OCI-LY1 (cell line): ENCODE data around the gene LCN15.
A peak's percentile ranks its signal among the peaks of the same experiment; 100 is the strongest.

ENCODE experiments used
- H2AFZ ChIP-seq: fragments of 200-600 bp; sonication (generic), shearing (Covaris generic); 2 replicates; pipeline ENCODE4 v1.6.0; 2014; ENCODE audit warnings: antibody characterized with exemption, mild to moderate bottlenecking, low read length
- H3F3A ChIP-seq: fragments of 200-600 bp; sonication (generic), shearing (Covaris generic); 2 replicates; pipeline ENCODE4 v1.6.0; 2014; ENCODE audit warnings: mild to moderate bottlenecking, antibody characterized with exemption, low read length, moderate library complexity; ENCODE audit not compliant: insufficient read depth
- H3K27ac ChIP-seq: fragments of 200-600 bp; sonication (generic); 2 replicates; pipeline ENCODE4 v1.5.1; 2014; ENCODE audit warnings: low read length, mixed run types, mild to moderate bottlenecking, low read depth; ENCODE audit not compliant: poor library complexity, severe bottlenecking
- H3K27me3 ChIP-seq: fragments of 200-600 bp; sonication (generic); 2 replicates; pipeline ENCODE4 v1.6.0; 2014; ENCODE audit warnings: antibody characterized with exemption, mild to moderate bottlenecking, low read length, moderate library complexity; ENCODE audit not compliant: insufficient read depth
- H3K36me3 ChIP-seq: fragments of 200-600 bp; sonication (generic); 2 replicates; pipeline ENCODE4 v1.6.1; 2014; ENCODE audit warnings: mild to moderate bottlenecking, antibody characterized with exemption, low read length, moderate library complexity, mixed read lengths; ENCODE audit not compliant: insufficient read depth
- H3K4me1 ChIP-seq: fragments of 200-600 bp; sonication (generic); 2 replicates; pipeline ENCODE4 v1.5.1; 2014; ENCODE audit warnings: mild to moderate bottlenecking, low read length, moderate library complexity; ENCODE audit not compliant: insufficient read depth, severe bottlenecking
- H3K4me2 ChIP-seq: fragments of 200-600 bp; sonication (generic), shearing (Covaris generic); 2 replicates; pipeline ENCODE4 v1.6.1; 2014; ENCODE audit warnings: low read length
- H3K4me3 ChIP-seq: fragments of 200-600 bp; sonication (generic); 2 replicates; pipeline ENCODE4 v1.5.1; 2014; ENCODE audit warnings: low read length, low read depth, mild to moderate bottlenecking, mixed read lengths; ENCODE audit not compliant: poor library complexity, severe bottlenecking
- H3K79me2 ChIP-seq: fragments of 200-600 bp; shearing (Covaris generic); 2 replicates; pipeline ENCODE4 v1.6.1; 2016; ENCODE audit warnings: mixed run types, low read length, mixed read lengths; ENCODE audit not compliant: insufficient read depth
- H3K9ac ChIP-seq: fragments of 200-600 bp; sonication (generic), shearing (Covaris generic); 2 replicates; pipeline ENCODE4 v1.6.1; 2014; ENCODE audit warnings: mild to moderate bottlenecking, low read length, mixed read lengths
- H3K9me2 ChIP-seq: fragments of 200-600 bp; sonication (generic), shearing (Covaris generic); 2 replicates; pipeline ENCODE4 v1.6.1; 2014; ENCODE audit warnings: low read depth, mild to moderate bottlenecking, low read length, mixed read lengths
- H3K9me3 ChIP-seq: fragments of 200-600 bp; shearing (Covaris generic); 2 replicates; pipeline ENCODE4 v1.6.1; 2014; ENCODE audit warnings: low read length, mixed read lengths
- H4K20me1 ChIP-seq: fragments of 200-600 bp; sonication (generic), shearing (Covaris generic); 2 replicates; pipeline ENCODE4 v1.6.0; 2016; ENCODE audit warnings: mild to moderate bottlenecking, low read length; ENCODE audit not compliant: insufficient read depth
- EZH2 ChIP-seq: fragments of 200-600 bp; sonication (generic), shearing (Covaris generic); IDR thresholded peaks from 2 replicates; pipeline ENCODE4 v1.8.0; 2017; ENCODE audit warnings: borderline replicate concordance, mixed run types, mild to moderate bottlenecking, antibody characterized with exemption, low read length, moderate library complexity, mixed read lengths
- TF ChIP-seq, protein P1 (sequence below): fragments of 200-600 bp; sonication (generic), shearing (Covaris generic); IDR thresholded peaks from 2 replicates; pipeline ENCODE4 v1.5.1; 2017; ENCODE audit warnings: mild to moderate bottlenecking, antibody characterized with exemption, low read length, moderate library complexity, mixed read lengths

Gene LCN15, protein sequence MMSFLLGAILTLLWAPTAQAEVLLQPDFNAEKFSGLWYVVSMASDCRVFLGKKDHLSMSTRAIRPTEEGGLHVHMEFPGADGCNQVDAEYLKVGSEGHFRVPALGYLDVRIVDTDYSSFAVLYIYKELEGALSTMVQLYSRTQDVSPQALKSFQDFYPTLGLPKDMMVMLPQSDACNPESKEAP

DNA sequence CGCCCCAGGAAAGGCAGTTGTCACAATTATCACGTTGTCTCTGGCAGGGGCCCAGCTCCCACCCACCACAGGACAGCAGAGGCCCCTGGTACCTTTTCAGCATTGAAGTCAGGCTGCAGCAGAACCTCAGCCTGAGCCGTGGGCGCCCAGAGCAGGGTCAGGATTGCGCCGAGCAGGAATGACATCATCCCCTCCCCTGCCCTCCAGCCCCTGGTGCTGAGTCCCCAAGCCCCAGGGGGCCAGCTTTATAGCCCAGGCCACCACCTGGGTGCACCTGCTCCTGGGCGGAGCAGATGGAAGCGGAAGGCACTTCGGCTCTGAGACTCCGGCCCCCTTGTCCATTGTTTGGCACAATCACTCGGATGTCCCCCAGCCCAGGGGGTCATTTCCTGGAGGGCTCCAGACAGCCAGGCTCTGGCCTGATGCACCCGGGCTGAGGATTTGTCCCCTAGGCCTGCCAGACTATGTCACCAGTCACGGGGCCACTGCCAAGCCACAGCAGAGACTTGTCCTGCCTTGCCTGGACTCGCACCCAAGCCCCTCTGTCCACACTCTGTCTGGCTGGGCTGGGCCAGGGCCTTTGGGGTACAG, at the start of gene LCN15:
Gene LCN15 (minus strand): TSS at position 218 of the 591 bp plus-strand sequence. CDS start 30 bp downstream, at position 188.
- Histone ChIP-seq H3K4me3 (no peak within 1 kb of the TSS), H3K9ac (no peak within 1 kb of the TSS), H3K9me3 (no peaks in the 10 kb centered on the region), H3K36me3 (no peaks in the 10 kb centered on the region), H3K27ac (no peak within 1 kb of the TSS), H3K4me1 (no peaks in the 10 kb centered on the region), H2AFZ (no peak within 1 kb of the TSS), H4K20me1 (no peaks in the 10 kb centered on the region), H3K9me2 (no peaks in the 10 kb centered on the region), H3K27me3 (0 out of 2 replicates have a peak, but pooled peaks cover 7% of the 10 kb centered on the region), H3F3A (no peaks in the 10 kb centered on the region), H3K4me2 (no peak within 1 kb of the TSS), H3K79me2 (no peaks in the 10 kb centered on the region)
- TF ChIP-seq, protein P1, sequence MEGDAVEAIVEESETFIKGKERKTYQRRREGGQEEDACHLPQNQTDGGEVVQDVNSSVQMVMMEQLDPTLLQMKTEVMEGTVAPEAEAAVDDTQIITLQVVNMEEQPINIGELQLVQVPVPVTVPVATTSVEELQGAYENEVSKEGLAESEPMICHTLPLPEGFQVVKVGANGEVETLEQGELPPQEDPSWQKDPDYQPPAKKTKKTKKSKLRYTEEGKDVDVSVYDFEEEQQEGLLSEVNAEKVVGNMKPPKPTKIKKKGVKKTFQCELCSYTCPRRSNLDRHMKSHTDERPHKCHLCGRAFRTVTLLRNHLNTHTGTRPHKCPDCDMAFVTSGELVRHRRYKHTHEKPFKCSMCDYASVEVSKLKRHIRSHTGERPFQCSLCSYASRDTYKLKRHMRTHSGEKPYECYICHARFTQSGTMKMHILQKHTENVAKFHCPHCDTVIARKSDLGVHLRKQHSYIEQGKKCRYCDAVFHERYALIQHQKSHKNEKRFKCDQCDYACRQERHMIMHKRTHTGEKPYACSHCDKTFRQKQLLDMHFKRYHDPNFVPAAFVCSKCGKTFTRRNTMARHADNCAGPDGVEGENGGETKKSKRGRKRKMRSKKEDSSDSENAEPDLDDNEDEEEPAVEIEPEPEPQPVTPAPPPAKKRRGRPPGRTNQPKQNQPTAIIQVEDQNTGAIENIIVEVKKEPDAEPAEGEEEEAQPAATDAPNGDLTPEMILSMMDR: no peak
- no peak for TF ChIP-seq EZH2

DNA sequence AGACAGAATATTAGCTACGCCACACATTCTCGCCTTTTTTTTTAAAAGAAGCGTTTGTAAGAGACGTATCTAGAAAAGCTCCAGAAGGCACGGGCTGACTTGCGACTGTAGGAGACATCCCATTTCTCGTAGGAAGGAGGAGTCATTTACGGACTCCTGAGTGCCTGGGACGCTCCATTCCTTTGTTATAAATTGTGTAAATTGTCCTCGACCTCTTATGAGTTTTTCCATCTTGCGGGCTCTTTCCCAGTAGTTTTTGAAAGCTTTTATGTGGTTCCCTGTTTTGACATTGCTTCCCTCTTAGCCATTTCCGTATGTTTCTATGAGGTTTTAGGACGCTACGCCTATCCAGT, 44.5 kb upstream of the LCN15 start:
- H3K27me3 ChIP-seq: no peaks in the 10 kb centered on the region
- peaks cover 48% of the 10 kb centered on the region for H3K36me3 ChIP-seq
- peaks cover 35% of the 10 kb centered on the region for H3K79me2 ChIP-seq
- peak overlapping the region; percentile 39 for H3K27ac ChIP-seq
- no peaks in the 10 kb centered on the region for H4K20me1 ChIP-seq
- peak overlapping the region; percentile 97 for H3K4me3 ChIP-seq
- no peaks in the 10 kb centered on the region for H3K9me3 ChIP-seq
- no peak for TF ChIP-seq EZH2
- H3K9ac ChIP-seq: peak overlapping the region; percentile 98
- H2AFZ ChIP-seq: no peak overlapping the region
- H3K4me1 ChIP-seq: peaks cover 31% of the 10 kb centered on the region
- H3F3A ChIP-seq: no peaks in the 10 kb centered on the region
- H3K4me2 ChIP-seq: peak overlapping the region; percentile 96
- no peaks in the 10 kb centered on the region for H3K9me2 ChIP-seq

DNA sequence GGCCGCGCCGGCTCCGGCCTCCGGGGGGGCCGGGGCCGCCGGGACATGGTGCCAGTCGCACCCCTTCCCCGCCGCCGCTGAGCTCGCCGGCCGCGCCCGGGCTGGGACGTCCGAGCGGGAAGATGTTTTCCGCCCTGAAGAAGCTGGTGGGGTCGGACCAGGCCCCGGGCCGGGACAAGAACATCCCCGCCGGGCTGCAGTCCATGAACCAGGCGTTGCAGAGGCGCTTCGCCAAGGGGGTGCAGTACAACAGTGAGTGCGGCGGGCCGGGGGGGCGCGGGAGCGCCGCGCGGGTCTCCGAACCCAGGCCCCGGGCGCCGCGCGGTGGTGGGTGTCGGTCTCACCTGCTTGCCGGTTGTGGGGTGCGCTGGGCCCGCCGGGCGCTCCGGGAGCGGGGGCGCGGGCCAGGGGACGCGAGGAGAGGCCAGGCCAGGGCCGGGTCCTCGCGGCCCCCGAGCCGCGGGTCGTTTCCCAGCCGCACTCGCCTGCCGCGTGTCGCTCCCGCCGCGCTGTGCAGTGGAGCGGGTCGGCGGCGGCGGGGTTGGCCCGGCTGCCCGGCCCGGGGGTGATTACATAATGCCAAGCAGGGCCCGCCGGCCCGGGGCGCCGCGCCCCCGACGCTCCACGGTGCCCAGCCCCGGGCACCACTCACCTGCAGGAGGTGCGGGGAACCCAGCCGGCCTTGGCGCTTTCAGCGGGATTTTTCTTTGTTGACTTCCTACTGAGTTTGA, 43.9 kb upstream of the LCN15 start:
- peak overlapping the region; percentile 52 for H3K27ac ChIP-seq
- H2AFZ ChIP-seq: no peak overlapping the region
- TF ChIP-seq, protein P1: no peak
- TF ChIP-seq EZH2: no peak

More for the DNA sequence above, 43.9 kb upstream of the LCN15 start:
- Histone ChIP-seq H3K36me3 (peaks cover 45% of the 10 kb centered on the region), H4K20me1 (no peaks in the 10 kb centered on the region), H3K79me2 (peaks cover 32% of the 10 kb centered on the region), H3F3A (no peaks in the 10 kb centered on the region), H3K9me2 (no peaks in the 10 kb centered on the region), H3K9ac (peak overlapping the region; percentile 98), H3K4me1 (peaks cover 31% of the 10 kb centered on the region), H3K9me3 (no peaks in the 10 kb centered on the region), H3K27me3 (no peaks in the 10 kb centered on the region), H3K4me2 (peak overlapping the region; percentile 96), H3K4me3 (peak overlapping the region; percentile 97)
